ENCODE results near the gene PHF14.
"Not testable (repeated sequence)": the region's sequence is repeated elsewhere in the genome, so short reads cannot be mapped to it uniquely, and the experiment has no call there.

PHF14 gene
- total RNA-seq = 66.3 to 82.1 reads per million in 2 experiments

- peak; percentile 93 for DNase-seq (ENCODE audit: low read depth)
Measured at GRCh38 chr7:10973061-10973941, at the start of gene PHF14. TSS of gene PHF14 (plus strand) at chr7:10973872. CDS start at chr7:10974324, 452 bp downstream.

GRCh38 chr7:10924370-10924769 lies 49.3 kb upstream of the PHF14 start:
- DNase-seq (ENCODE audit: low read depth) = no peak

GRCh38 chr7:10928203-10928602 lies 45.5 kb upstream of the PHF14 start:
- DNase-seq (ENCODE audit: low read depth) = not testable (repeated sequence)

GRCh38 chr7:10930551-10930950 lies 43.1 kb upstream of the PHF14 start:
- no peak for DNase-seq (ENCODE audit: low read depth)

- no peak for DNase-seq (ENCODE audit: low read depth)
Measured at GRCh38 chr7:10931161-10931560, 42.5 kb upstream of the PHF14 start.

GRCh38 chr7:10934292-10934691 lies 39.4 kb upstream of the PHF14 start:
- no peak for DNase-seq (ENCODE audit: low read depth)

- DNase-seq (ENCODE audit: low read depth) = no peak
Measured at GRCh38 chr7:10939237-10939910, 34.3 kb upstream of the PHF14 start.

GRCh38 chr7:10939911-10940703 lies 33.6 kb upstream of the PHF14 start:
- DNase-seq (ENCODE audit: low read depth) = peak; percentile 77

GRCh38 chr7:10940704-10941355 lies 32.8 kb upstream of the PHF14 start:
- no peak for DNase-seq (ENCODE audit: low read depth)

GRCh38 chr7:10950494-10950893 lies 23.2 kb upstream of the PHF14 start:
- DNase-seq (ENCODE audit: low read depth) = no peak

- not testable (repeated sequence) for DNase-seq (ENCODE audit: low read depth)
Measured at GRCh38 chr7:10950974-10951578, 22.6 kb upstream of the PHF14 start.

- DNase-seq (ENCODE audit: low read depth) = no peak
Measured at GRCh38 chr7:10952588-10952987, 21.1 kb upstream of the PHF14 start.

- not testable (repeated sequence) for DNase-seq (ENCODE audit: low read depth)
Measured at GRCh38 chr7:10953078-10953750, 20.5 kb upstream of the PHF14 start.

- DNase-seq (ENCODE audit: low read depth) = no peak
Measured at GRCh38 chr7:10956528-10956927, 17.1 kb upstream of the PHF14 start.

- not testable (repeated sequence) for DNase-seq (ENCODE audit: low read depth)
Measured at GRCh38 chr7:10960242-10960641, 13.4 kb upstream of the PHF14 start.

- DNase-seq (ENCODE audit: low read depth) = not testable (repeated sequence)
Measured at GRCh38 chr7:10965016-10965415, 8.7 kb upstream of the PHF14 start.

- no peak for DNase-seq (ENCODE audit: low read depth)
Measured at GRCh38 chr7:10972174-10972573, 1.5 kb upstream of the PHF14 start.

- DNase-seq (ENCODE audit: low read depth) = no peak
Measured at GRCh38 chr7:10973942-10974911, 555 bp downstream of the PHF14 start.

GRCh38 chr7:10977113-10977512 lies 3.4 kb downstream of the PHF14 start:
- no peak for DNase-seq (ENCODE audit: low read depth)

Data from T follicular helper cell (primary cell).